ENCODE measurements around the gene ZFP91. TPM values are rescaled to one million over a fixed set of nuclear protein-coding genes. Genes with fewer than 3 reads are reported as not detected.

ZFP91 gene
- total and polyA plus RNA-seq, 2 of the 4 experiments (the other 2 are of a cell fraction): 20.7 to 25.3 TPM

DNA sequence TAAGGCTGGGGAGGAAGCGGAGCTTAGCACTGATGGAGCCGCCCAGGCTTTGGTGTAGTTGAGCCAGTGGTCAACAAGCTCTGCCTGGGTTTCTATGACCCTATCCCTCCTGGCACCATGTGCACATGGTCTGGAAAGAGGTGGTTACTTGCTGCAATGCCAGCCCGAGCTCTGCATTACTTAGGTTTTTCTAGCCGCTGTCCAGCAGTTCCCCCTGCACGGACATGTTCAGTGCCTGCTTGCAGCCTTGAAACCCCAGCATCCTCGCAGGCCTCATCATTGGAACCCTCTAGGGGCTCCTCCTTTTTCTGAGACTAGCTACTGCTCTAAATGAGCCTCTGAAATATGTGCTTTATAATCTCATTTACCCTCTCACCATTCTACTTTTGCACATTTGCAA lies 60.2 kb downstream of the ZFP91 start:
- Histone ChIP-seq H3K36me3 (ENCODE audit: control insufficient read depth, insufficient read depth, low read length) (no peaks in the 10 kb centered on the region), H2AK9ac (replicated peaks; ENCODE audit: low read depth, low read length, poor library complexity) (no peak overlapping the region), H3K9me3 (ENCODE audit: control insufficient read depth, insufficient read depth, low read length) (no peaks in the 10 kb centered on the region), H3K56ac (ENCODE audit: extremely low read depth, insufficient read depth, low read length) (no peak overlapping the region), H3K14ac (replicated peaks; ENCODE audit: low read depth, low read length) (no peak overlapping the region), H4K5ac (ENCODE audit: low read depth, low read length) (no peak overlapping the region), H3K27me3 (ENCODE audit: control insufficient read depth, insufficient read depth, low read length) (peaks cover 4% of the 10 kb centered on the region; the same call in 1 of the 2 replicates), H2BK5ac (ENCODE audit: low read depth, low read length, poor library complexity, severe bottlenecking) (no peak overlapping the region), H4K91ac (ENCODE audit: insufficient read depth, low read depth, low read length) (no peak overlapping the region), H3K4me1 (ENCODE audit: control insufficient read depth, insufficient read depth, low read length) (no peaks in the 10 kb centered on the region), H3K18ac (ENCODE audit: low read depth, low read length) (no peak overlapping the region), H3K4ac (ENCODE audit: low read depth, low read length) (no peak overlapping the region), H3K27ac (ENCODE audit: insufficient read depth, low read length) (no peak overlapping the region), H2BK20ac (ENCODE audit: low read depth, low read length) (no peak overlapping the region), H2BK15ac (ENCODE audit: low read depth, low read length) (no peak overlapping the region), H4K20me1 (ENCODE audit: insufficient read depth, low read length) (no peaks in the 10 kb centered on the region), H3K4me3 (ENCODE audit: insufficient read depth, low read depth, low read length) (no peak overlapping the region), H2BK120ac (ENCODE audit: low read depth, low read length) (no peak overlapping the region), H3K23ac (ENCODE audit: low read depth, low read length) (no peak overlapping the region), H3K79me1 (ENCODE audit: low read depth in 1 of 2, low read length in 2 of 2) (no peaks in the 10 kb centered on the region), H3K4me2 (ENCODE audit: low read depth, low read length) (no peak overlapping the region), H2AFZ (replicated peaks; ENCODE audit: low read length, poor library complexity) (no peak overlapping the region), H3K9me1 (ENCODE audit: insufficient read depth, low read length) (peaks cover 6% of the 10 kb centered on the region; the same call in 1 of the 2 replicates), H3K9ac (ENCODE audit: low read depth, low read length) (no peak overlapping the region), H2AK5ac (ENCODE audit: low read depth, low read length) (no peak overlapping the region), H4K8ac (ENCODE audit: low read depth in 2 of 2, low read length in 2 of 2) (no peak overlapping the region)
- POLR2A ChIA-PET (ENCODE audit: unreplicated experiment): no interaction called here
- 77% methylated on average over 4 of the region's 6 CpGs; no CpG with 5 or more reads in 1 of the 2 experiments for WGBS, 2 experiments (ENCODE audit: extremely low coverage in 2 of 2, insufficient read length in 1 of 2)
- no TSS peak for BruUV-seq (replicated peaks)
- intact Hi-C loops (cut with micrococcal nuclease): no loop called here
- DNase-seq (no peak), ATAC-seq (ENCODE audit: low read depth) (no peak)
- TF ChIP-seq, protein P1, sequence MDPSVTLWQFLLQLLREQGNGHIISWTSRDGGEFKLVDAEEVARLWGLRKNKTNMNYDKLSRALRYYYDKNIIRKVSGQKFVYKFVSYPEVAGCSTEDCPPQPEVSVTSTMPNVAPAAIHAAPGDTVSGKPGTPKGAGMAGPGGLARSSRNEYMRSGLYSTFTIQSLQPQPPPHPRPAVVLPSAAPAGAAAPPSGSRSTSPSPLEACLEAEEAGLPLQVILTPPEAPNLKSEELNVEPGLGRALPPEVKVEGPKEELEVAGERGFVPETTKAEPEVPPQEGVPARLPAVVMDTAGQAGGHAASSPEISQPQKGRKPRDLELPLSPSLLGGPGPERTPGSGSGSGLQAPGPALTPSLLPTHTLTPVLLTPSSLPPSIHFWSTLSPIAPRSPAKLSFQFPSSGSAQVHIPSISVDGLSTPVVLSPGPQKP (IDR thresholded peaks at IDR 0.05; ENCODE audit: borderline replicate concordance, low read depth, low read length): no peak
- TF ChIP-seq RCOR1 (IDR thresholded peaks at IDR 0.05; ENCODE audit: insufficient replicate concordance, low read length): no peak
- TF ChIP-seq RFX5 (IDR thresholded peaks at IDR 0.05; ENCODE audit: low read depth, low read length): no peak
- no peak for TF ChIP-seq RAD21 (IDR thresholded peaks at IDR 0.05; ENCODE audit: low read length)
- in situ Hi-C loops (cut with MboI; ENCODE audit: low sequenced_read_pairs): loop anchor here (10.0 kb wide), 1 partner anchor 266 kb away; no protein-coding TSS in a partner anchor
- dilution Hi-C loops (cut with HindIII; ENCODE audit: low sequenced_read_pairs, unreplicated experiment): no loop called here
- CTCF ChIA-PET: interaction anchor here (0.7 to 2.7 kb wide), 2 partner anchors 10 to 15 kb away, joined by 4 to 11 read pairs; no protein-coding TSS in a partner anchor
